Hippocampal formation (tissue), 2 donors: ENCODE results near the gene HPDL.
"Not testable (repeated sequence)": the region's sequence is repeated elsewhere in the genome, so short reads cannot be mapped to it uniquely, and the experiment has no call there.

Experiments used
- DNase-seq, 2 donors: peaks; one replicate each; lab custom pipeline; 2025; lab: John Stamatoyannopoulos, UW

Gene HPDL

GRCh38 chr1:45326627-45327623 is at the start of gene HPDL:
Gene HPDL, plus strand, starts transcription at chr1:45326895. Its CDS starts 254 bp downstream, at chr1:45327149.
- DNase-seq, result peak; percentile 67 to 77

- no peak for DNase-seq
These were observed 44.3 kb upstream of the HPDL start for GRCh38 chr1:45282351-45282750.

GRCh38 chr1:45284858-45285257 is 41.8 kb upstream of the HPDL start:
- DNase-seq, result not testable (repeated sequence)

GRCh38 chr1:45286521-45286920 is 40.2 kb upstream of the HPDL start:
- DNase-seq, result not testable (repeated sequence)

- DNase-seq, result not testable (repeated sequence)
These were observed 35.7 kb upstream of the HPDL start for GRCh38 chr1:45291002-45291401.

- DNase-seq, result no peak
These were observed 35.0 kb upstream of the HPDL start for GRCh38 chr1:45291716-45292115.

- peak in 1 of 2 donors; percentile 19 for DNase-seq
These were observed 28.9 kb upstream of the HPDL start for GRCh38 chr1:45297666-45298356.

- no peak for DNase-seq
These were observed 27.4 kb upstream of the HPDL start for GRCh38 chr1:45299296-45299695.

- peak; percentile 8 to 83 for DNase-seq
These were observed 26.6 kb upstream of the HPDL start for GRCh38 chr1:45299981-45300668.

GRCh38 chr1:45300669-45300997 is 26.1 kb upstream of the HPDL start:
- DNase-seq, result no peak

- no peak for DNase-seq
These were observed 24.1 kb upstream of the HPDL start for GRCh38 chr1:45302505-45303150.

GRCh38 chr1:45303520-45304310 is 23.0 kb upstream of the HPDL start:
- DNase-seq, result peak; percentile 97 to 98

- DNase-seq, result no peak
These were observed 22.2 kb upstream of the HPDL start for GRCh38 chr1:45304311-45305081.

- no peak for DNase-seq
These were observed 21.5 kb upstream of the HPDL start for GRCh38 chr1:45305231-45305630.

GRCh38 chr1:45306319-45306718 is 20.4 kb upstream of the HPDL start:
- no peak for DNase-seq

- DNase-seq, result no peak
These were observed 19.8 kb upstream of the HPDL start for GRCh38 chr1:45306905-45307304.

- DNase-seq, result no peak
These were observed 12.4 kb upstream of the HPDL start for GRCh38 chr1:45314266-45314665.

- DNase-seq, result no peak
These were observed 9.5 kb upstream of the HPDL start for GRCh38 chr1:45317166-45317565.

- DNase-seq, result no peak
These were observed 6.9 kb upstream of the HPDL start for GRCh38 chr1:45319761-45320160.

GRCh38 chr1:45321444-45321843 is 5.3 kb upstream of the HPDL start:
- no peak for DNase-seq
